HT-29 (cell line): ENCODE data around the gene KIRREL2. TPM values are rescaled to one million over a fixed set of nuclear protein-coding genes. Genes with fewer than 3 reads are reported as not detected.

Source experiments
- DNase-seq: peaks from one replicate; pipeline ENCODE4 v3.0.0-alpha.2; 2015; ENCODE audit warnings: low spot score
- total RNA-seq: library from RNA; depleted of rRNA; stranded (reverse); fragments of >200 nt; shearing (Covaris generic); gene quantifications from 2 replicates; pipeline ENCODE4 v1.2.3, GENCODE V29; 2014

The KIRREL2 gene
- total RNA-seq, 1 experiment from 2014 or later: not detected

GRCh38 chr19:35844482-35845214 is 12.1 kb upstream of the KIRREL2 start:
- DNase-seq: no peak

DNA sequence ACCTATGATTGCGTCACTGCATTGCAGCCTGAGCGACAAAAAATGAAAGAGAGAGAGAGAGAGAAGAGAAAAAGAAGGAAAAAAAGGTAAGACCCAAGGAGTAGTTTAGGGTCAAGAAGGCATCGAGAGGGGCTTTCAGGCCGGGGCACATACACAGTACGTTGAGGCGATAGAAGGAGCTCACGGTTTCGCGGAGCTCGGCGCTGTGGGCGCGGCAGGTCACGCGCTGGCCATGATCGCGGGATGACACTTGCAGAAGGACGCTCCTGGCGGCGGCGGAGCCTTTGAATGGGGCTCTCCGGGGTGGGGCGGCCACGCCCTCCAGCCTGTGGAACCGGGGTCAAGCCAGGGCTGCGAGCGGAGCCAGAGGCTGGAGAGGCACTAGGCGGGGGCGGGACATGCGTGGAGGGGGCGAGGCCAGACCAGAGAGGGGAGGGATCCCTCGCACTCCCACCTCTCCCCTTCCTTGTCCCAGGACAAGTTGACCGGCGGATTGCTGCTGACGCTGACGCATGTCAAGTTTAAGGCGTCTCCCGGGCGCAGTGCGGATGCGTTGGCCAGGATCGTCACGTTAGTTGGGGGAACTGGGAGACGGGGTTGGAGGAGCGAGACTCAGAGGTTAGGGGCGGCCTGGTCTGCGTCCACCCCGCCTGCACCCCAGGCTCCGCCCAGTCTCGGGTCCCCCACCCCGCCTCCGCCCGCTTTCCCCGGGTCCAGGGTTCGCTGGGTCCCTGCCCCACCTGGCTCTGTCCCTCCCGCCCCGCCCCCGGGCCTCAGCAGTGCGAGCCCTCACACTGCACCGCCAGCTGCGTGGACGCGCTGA is 11.3 kb upstream of the KIRREL2 start:
- DNase-seq: no peak

- peak; percentile 42 for DNase-seq
These were observed 10.6 kb upstream of the KIRREL2 start for GRCh38 chr19:35846038-35846668.

DNA sequence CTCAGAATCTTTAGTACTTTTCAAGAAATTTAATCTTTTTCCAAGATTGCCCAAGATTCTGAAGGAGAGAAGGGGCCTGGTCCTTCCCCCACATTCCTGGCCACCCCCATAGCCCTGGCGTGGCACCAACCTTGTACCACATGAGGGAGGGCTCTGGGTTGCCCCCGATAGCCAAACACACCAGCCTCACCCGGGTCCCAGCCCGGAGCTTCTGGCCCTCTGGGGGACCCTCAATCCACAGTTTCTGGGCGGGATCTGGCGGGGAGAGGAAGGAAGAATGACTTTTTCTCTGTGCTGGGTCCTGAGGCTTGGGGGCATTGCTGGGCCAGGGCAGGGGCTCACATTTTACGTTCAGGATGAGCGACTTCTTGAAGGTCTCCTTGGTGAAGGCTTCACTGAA is 8.8 kb upstream of the KIRREL2 start:
- no peak for DNase-seq

DNA sequence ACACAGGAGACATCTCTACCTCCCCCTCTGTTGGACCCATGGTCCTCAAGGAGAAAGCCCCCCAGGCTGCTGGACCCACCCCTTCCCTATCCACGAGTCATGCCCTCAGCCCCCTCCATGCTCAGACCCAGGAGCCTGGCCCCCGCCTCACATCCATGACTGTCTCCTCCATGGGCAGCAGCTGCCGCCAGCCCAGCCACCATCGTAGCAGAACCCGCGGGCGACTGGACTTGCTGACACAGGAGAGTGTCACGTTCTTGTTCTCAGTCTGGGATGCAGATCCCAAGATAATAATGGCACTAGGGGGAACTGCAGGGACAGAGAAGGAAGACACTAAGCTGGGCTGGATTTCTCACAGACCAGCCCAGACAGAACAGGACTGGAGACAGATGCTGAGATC is 8.2 kb upstream of the KIRREL2 start:
- DNase-seq: no peak

DNA sequence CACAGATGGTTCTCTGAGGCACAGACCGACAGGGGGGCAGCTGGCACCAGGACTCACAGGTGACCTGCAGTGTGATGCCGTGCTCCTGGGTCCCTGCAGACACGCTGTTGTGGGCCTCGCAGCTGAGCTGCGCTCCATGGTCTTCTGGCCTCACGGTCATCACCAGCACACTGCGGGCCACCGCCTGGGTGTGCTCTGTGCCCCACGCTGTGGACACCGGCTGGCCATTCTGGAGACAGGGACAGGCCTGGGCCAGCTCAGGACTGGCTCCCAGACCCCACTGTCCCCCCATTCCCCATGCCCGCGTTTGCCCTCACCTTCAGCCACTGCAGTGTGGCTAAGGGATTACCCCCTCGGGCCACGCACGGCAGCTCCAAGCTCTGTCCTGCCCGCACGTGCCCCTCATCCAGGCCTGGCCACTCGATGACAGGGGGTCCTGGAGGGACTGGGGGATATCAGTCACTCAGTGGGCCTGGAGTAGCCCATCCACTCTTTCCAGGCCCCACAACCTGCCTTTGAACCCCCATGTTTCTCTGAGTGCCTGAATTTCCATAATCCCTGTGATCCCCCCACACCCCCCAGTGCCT is 7.7 kb upstream of the KIRREL2 start:
- DNase-seq: no peak

DNA sequence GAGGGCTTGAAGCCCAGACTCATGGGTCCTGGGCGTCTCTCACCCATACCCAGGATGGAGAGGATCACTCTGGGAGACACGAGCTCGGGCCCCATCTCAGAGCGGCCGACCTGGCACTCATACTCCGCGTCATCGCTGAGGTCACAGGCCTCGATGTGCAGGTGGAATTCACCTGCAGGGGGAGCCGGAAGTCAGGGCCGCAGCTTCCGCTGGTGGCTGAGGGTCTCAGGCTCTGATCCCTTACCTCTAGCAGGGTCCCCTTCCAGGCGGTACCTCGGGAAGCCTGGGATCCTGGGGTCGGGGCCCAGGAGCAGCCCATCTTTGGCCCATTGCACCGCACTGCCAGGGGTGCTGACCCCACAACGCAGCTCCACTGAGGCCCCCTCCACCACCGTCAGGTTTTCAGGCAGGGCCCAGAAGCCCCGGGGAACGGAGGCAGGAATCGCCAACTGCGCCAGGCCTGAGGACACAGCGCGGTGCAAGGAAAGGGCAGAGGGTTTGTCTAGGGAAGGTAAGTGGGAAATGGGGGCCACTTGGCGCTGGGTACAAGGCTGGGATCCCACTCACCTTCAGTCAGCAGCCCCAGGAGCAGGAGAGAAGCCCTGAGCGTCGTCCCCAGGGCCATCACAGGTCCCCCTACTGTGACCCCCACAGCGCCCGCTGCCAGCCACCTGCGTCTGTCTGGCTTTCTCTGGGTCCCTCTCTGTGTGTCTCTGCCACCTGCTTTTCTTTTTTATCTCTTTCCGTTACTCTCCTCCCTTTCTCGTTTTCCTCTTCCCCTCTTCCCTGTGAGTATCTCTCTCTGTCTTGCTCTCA is 5.3 kb upstream of the KIRREL2 start:
- DNase-seq: no peak

DNA sequence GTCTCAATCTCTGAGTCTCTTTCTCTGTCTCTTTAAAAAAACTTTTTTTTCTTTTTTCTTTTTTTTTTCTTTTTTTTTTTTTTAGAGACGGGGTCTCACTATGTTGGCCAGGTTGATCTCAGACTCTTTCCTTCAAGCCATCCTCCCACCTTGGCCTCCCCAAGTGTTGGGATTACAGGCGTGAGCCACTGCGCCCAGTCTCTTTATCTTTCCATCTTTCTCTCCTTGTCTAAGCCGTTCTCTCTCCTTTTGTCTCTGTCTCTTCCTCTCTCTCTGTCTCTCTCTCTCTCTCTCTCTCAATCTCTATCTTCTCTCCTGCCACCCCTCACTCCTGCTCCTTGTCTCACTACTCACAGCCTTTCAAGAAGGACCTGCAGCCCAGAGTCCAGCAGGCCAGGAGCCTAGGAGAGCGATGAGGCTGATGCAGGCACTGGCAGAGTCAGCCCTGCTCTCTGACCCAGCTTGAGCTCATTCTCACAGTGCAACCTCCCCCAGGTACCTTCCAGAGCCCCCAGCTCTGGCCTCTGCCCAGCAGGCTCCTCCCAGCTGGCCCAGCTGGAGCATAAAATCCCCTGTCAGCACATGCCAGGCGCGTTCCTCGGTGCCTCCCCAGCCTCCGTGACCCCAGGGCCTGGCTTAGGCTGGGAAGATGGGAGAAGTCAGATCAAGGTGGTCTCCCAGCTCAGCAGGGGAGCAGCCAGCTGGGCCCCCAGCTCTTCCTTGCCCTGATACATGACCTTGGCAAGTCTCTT is 4.5 kb upstream of the KIRREL2 start, which contains the start of gene NPHS1:
TSS of gene NPHS1 (minus strand) at position 476 of the 752 bp plus-strand sequence. CDS start 667 bp downstream, outside the sequence.
- DNase-seq: no peak

- no peak for DNase-seq
These were observed 3.5 kb upstream of the KIRREL2 start for GRCh38 chr19:35853038-35853756.

- no peak for DNase-seq
These were observed 1.6 kb downstream of the KIRREL2 start for GRCh38 chr19:35858311-35858710.

GRCh38 chr19:35859414-35859813 is 2.7 kb downstream of the KIRREL2 start:
- DNase-seq: no peak

- no peak for DNase-seq
These were observed 3.7 kb downstream of the KIRREL2 start for GRCh38 chr19:35860436-35860817.

GRCh38 chr19:35860818-35861639 is 4.3 kb downstream of the KIRREL2 start:
- DNase-seq: no peak

DNA sequence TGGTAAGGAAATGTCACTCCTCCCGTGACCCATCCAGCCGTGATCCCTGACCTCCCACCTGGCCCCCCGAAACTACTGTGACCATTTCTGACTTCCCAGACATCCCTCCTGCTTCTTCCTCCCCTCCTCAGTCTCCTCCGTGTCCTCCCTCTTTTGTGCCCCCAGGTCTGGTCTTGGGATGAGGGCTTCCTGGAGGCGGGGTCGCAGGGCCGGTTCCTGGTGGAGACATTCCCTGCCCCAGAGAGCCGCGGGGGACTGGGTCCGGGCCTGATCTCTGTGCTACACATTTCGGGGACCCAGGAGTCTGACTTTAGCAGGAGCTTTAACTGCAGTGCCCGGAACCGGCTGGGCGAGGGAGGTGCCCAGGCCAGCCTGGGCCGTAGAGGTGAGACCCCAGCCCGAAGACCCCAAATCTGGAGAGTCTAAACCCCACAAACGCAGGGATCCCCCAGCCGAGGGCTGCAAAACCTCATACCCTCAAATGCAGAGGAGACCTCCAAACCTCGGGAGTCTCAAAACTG is 5.0 kb downstream of the KIRREL2 start:
- no peak for DNase-seq

- DNase-seq: no peak
These were observed 5.8 kb downstream of the KIRREL2 start for GRCh38 chr19:35862528-35862927.

DNA sequence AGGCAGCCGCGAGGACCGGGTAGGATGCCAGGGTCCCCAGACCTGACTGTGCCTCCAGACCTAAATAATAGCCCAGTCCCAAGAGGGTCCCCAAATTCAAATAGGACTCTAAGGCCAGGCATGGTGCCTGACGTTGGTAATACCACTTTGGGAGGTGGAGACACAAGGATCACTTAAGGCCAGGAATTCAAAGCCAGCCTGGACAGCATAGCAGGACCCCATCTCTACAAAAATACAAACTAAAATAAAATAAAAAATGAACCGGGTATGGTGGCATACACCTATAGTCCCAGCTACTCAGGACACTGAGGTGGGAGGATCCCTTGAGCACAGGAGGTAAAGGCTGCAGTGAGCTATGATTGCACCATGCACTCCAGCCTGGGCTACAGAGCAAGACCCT is 6.3 kb downstream of the KIRREL2 start:
- DNase-seq: no peak

DNA sequence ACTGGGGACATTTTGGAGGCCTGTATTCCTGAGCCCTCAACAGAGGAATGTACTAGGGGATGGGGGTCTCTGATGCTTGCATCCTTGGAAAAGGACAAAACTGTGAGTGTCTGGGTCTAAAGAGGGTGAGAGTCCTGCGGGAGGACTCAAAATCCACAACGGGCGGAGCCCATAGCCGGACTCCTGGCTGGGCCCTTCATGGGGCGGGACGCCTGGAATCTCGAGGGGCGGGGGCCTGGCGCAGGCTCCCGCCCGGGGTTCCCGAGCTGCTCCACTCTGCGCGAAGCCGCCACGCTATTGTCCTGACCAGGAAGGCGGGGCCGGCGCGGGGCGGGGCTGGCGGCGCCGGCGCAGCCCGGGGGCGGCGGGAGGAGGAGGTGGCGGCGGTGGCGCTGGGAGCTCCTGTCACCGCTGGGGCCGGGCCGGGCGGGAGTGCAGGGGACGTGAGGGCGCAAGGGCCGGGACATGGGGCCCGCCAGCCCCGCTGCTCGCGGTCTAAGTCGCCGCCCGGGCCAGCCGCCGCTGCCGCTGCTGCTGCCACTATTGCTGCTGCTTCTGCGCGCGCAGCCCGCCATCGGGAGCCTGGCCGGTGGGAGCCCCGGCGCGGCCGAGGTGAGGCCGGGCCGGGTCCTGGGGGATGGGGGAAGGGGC is 11.6 kb downstream of the KIRREL2 start, which contains the start of gene APLP1:
TSS of gene APLP1 (plus strand) at position 403 of the 651 bp plus-strand sequence. CDS start at position 466, 63 bp downstream.
- peak; percentile 71 for DNase-seq

- DNase-seq: peak; percentile 12
These were observed 12.2 kb downstream of the KIRREL2 start for GRCh38 chr19:35868823-35869326.
